HCT116 (cell line): ENCODE results near the gene SIGLEC11. TPM values are rescaled to one million over a fixed set of nuclear protein-coding genes. Genes with fewer than 3 reads are reported as not detected.

Experiments
- ATAC-seq: fragments of 200-7000 bp; cut with Tn5 transposase; 2 replicates; pipeline ENCODE4 v1.9.1; 2020; ENCODE audit warnings: mild to moderate bottlenecking, moderate library complexity
- BruUV-seq: library from RNA; stranded (reverse); fragments of 400-500 nt; replicated peaks from 2 replicates; lab custom pipeline; 2021; lab: Mats Ljungman, UMichigan
- CTCF ChIA-PET: fragments of 300-600 bp; sonication (Branson Sonifier 250); formaldehyde crosslinking; loops from one replicate; lab custom pipeline; 2021; ENCODE audit warnings: antibody characterized with exemption; lab: Charles Lee
- POLR2A ChIA-PET: fragments of 300-600, 350-600 bp; sonication (Branson Sonifier 250); formaldehyde crosslinking; loops from one replicate; lab custom pipeline; 2021; ENCODE audit warnings: antibody characterized with exemption; lab: Charles Lee
- RAD21 ChIA-PET, 2 experiments: fragments of 300-600 bp; sonication (Branson Sonifier 250); formaldehyde crosslinking; loops; one replicate each; lab custom pipeline; 2023; ENCODE audit warnings: low total read pairs in 2 of 2; ENCODE audit not compliant: uncharacterized antibody in 2 of 2, unreplicated experiment in 2 of 2, low non-redundant PET in 1 of 2; lab: Charles Lee
- DNase-seq: peaks from one replicate; pipeline ENCODE4 v3.0.0-alpha.2; 2010; ENCODE audit warnings: low read depth, low spot score
- H2AFZ ChIP-seq: fragments of 200-600 bp; shearing (Covaris generic), sonication (generic); 2 replicates; pipeline ENCODE4 v1.6.1; 2017; ENCODE audit warnings: low read depth, mixed run types, mixed read lengths, antibody characterized with exemption, low read length; ENCODE audit not compliant: poor library complexity, severe bottlenecking
- H3K27ac ChIP-seq: 2 replicates; pipeline ENCODE4 v1.5.1; 2012; ENCODE audit warnings: low read depth, low read length
- H3K27me3 ChIP-seq: fragments of 200-600 bp; sonication (generic); 2 replicates; pipeline ENCODE4 v1.6.1; 2016; ENCODE audit warnings: mixed run types, low read length, mixed read lengths; ENCODE audit not compliant: insufficient read depth
- H3K36me3 ChIP-seq, 2 experiments: fragments of 200-500 bp in 1 of 2; fragments of 200-600 bp in 1 of 2; sonication (Bioruptor generic) in 1 of 2; sonication (generic) in 1 of 2; 2 replicates each; pipeline versions ENCODE4 v1.5.1 to v1.6.1; 2014 to 2016; ENCODE audit warnings: low read length in 2 of 2, inconsistent platforms in 1 of 2, mixed read lengths in 1 of 2, mixed run types in 1 of 2; ENCODE audit not compliant: insufficient read depth in 2 of 2, control insufficient read depth in 1 of 2
- H3K4me1 ChIP-seq, 2 experiments: fragments of 200-600 bp in 1 of 2; sonication (generic) in 1 of 2; 2 replicates each; pipeline versions ENCODE4 v1.5.1 to v1.6.1; 2012 to 2017; ENCODE audit warnings: low read length in 2 of 2, inconsistent platforms in 1 of 2, mild to moderate bottlenecking in 1 of 2, mixed read lengths in 1 of 2, mixed run types in 1 of 2, moderate library complexity in 1 of 2; ENCODE audit not compliant: insufficient read depth in 2 of 2, control insufficient read depth in 1 of 2
- H3K4me2 ChIP-seq: fragments of 200-600 bp; sonication (generic); 2 replicates; pipeline ENCODE4 v1.6.1; 2017; ENCODE audit warnings: mixed run types, low read length, mixed read lengths
- H3K4me3 ChIP-seq, 2 experiments: fragments of 200-600 bp in 1 of 2; sonication (generic) in 1 of 2; replicated peaks in 1 of 2; 2 replicates each; pipeline ENCODE4 v1.5.1; 2011 to 2016; ENCODE audit warnings: low read length in 2 of 2, control low read depth in 1 of 2, low read depth in 1 of 2, mild to moderate bottlenecking in 1 of 2, mixed read lengths in 1 of 2, mixed run types in 1 of 2
- H3K79me2 ChIP-seq: fragments of 200-600 bp; sonication (generic); 2 replicates; pipeline ENCODE4 v1.6.1; 2017; ENCODE audit warnings: mild to moderate bottlenecking, mixed run types, low read length, moderate library complexity, mixed read lengths; ENCODE audit not compliant: insufficient read depth
- H3K9ac ChIP-seq: fragments of 200-600 bp; sonication (generic); 2 replicates; pipeline ENCODE4 v1.6.1; 2016; ENCODE audit warnings: low read length, mixed read lengths
- H3K9me2 ChIP-seq: fragments of 200-600 bp; sonication (generic), shearing (Covaris generic); 2 replicates; pipeline ENCODE4 v1.6.1; 2017; ENCODE audit warnings: mixed run types, mild to moderate bottlenecking, moderate library complexity; ENCODE audit not compliant: insufficient read depth
- H3K9me3 ChIP-seq, 2 experiments: fragments of 200-500 bp in 1 of 2; fragments of 200-600 bp in 1 of 2; sonication (Bioruptor generic) in 1 of 2; sonication (generic) in 1 of 2; 2 replicates each; pipeline ENCODE4 v1.6.1; 2014 to 2017; ENCODE audit warnings: low read length in 2 of 2, mixed read lengths in 2 of 2, inconsistent platforms in 1 of 2, low read depth in 1 of 2, mild to moderate bottlenecking in 1 of 2, mixed run types in 1 of 2, moderate library complexity in 1 of 2; ENCODE audit not compliant: control insufficient read depth in 1 of 2, insufficient read depth in 1 of 2
- H4K20me1 ChIP-seq: fragments of 200-600 bp; sonication (generic), shearing (Covaris generic); 2 replicates; pipeline ENCODE4 v1.6.1; 2017; ENCODE audit warnings: mixed run types, mild to moderate bottlenecking, moderate library complexity; ENCODE audit not compliant: insufficient read depth
- CTCF ChIP-seq, 3 experiments: fragments of 200-600 bp in 1 of 3; sonication (generic) in 1 of 3; IDR thresholded peaks in 2 of 3; conservative IDR thresholded peaks in 1 of 3; 2 replicates each; pipeline ENCODE4 v1.5.1; 2012 to 2017; ENCODE audit warnings: low read depth in 2 of 3, low read length in 2 of 3, antibody characterized with exemption in 1 of 3, borderline replicate concordance in 1 of 3, control low read depth in 1 of 3, mild to moderate bottlenecking in 1 of 3, mixed read lengths in 1 of 3, mixed run types in 1 of 3, moderate library complexity in 1 of 3; ENCODE audit not compliant: insufficient read depth in 1 of 3
- EGR1 ChIP-seq: IDR thresholded peaks from 2 replicates; pipeline ENCODE4 v1.6.1; 2012; ENCODE audit warnings: low read depth
- SRF ChIP-seq: IDR thresholded peaks from 2 replicates; pipeline ENCODE4 v1.6.1; 2012; ENCODE audit warnings: low read depth
- YY1 ChIP-seq: IDR thresholded peaks from 2 replicates; pipeline ENCODE4 v1.6.1; 2011; ENCODE audit warnings: low read length, low read depth, moderate library complexity, mild to moderate bottlenecking; ENCODE audit not compliant: insufficient replicate concordance; ENCODE audit errors: extremely low read depth
- intact Hi-C: fragments of 100-400 bp; cut with micrococcal nuclease; formaldehyde crosslinking; loops from 2 replicates; pipeline ENCODE4 v1.10.0; 2022
- total RNA-seq: library from RNA; stranded (reverse); gene quantifications from one replicate; pipeline ENCODE4 v1.2.1, GENCODE V29; 2021; ENCODE audit not compliant: unreplicated experiment

Gene SIGLEC11
- total RNA-seq, 1 experiment from 2014 or later, result not detected

GRCh38 chr19:49916839-49917733 lies 43.9 kb downstream of the SIGLEC11 start:
- ATAC-seq, result peak; percentile 67
- ChIA-PET CTCF (no interaction called here), POLR2A (no interaction called here)

More at GRCh38 chr19:49916839-49917733, 43.9 kb downstream of the SIGLEC11 start:
- Histone ChIP-seq H3K36me3 (peaks cover 34 to 48% of the 10 kb centered on the region in 2 experiments), H4K20me1 (peaks cover 6% of the 10 kb centered on the region; the same call in 1 of the 2 replicates), H3K27ac (no peak overlapping the region), H3K9ac (no peak overlapping the region), H3K4me1 (no peaks in the 10 kb centered on the region)
- RAD21 ChIA-PET, result no interaction called here
- TF ChIP-seq YY1 (no peak), CTCF (IDR thresholded peaks at IDR 0.05 in 2 of 3, conservative IDR thresholded peaks at IDR 0.05 in 1 of 3; ENCODE audit: borderline replicate concordance in 1 of 3, insufficient read depth in 1 of 3, low read depth in 2 of 3, low read length in 2 of 3) (peak in 1 of 3 experiments; percentile 49; a peak in 3 of 6 replicates), SRF (no peak), EGR1 (no peak)
- TF ChIP-seq, all 23 proteins: peak for 1
- no TSS peak for BruUV-seq
- H2AFZ ChIP-seq, result no peak overlapping the region
- intact Hi-C loops, result no loop called here
- DNase-seq, result no peak
- H3K27me3 ChIP-seq, result no peaks in the 10 kb centered on the region
- H3K4me3 ChIP-seq, result no peak overlapping the region
- H3K79me2 ChIP-seq, result peaks cover 96% of the 10 kb centered on the region
- no peaks in the 10 kb centered on the region for H3K9me3 ChIP-seq
- H3K9me2 ChIP-seq, result no peaks in the 10 kb centered on the region
- no peak overlapping the region for H3K4me2 ChIP-seq
